Measurements from ENCODE around the gene DUSP2.
A peak's percentile ranks its signal among the peaks of the same experiment; 100 is the strongest.

The DUSP2 gene

GRCh38 chr2:96157649-96158553 lies 12.7 kb upstream of the DUSP2 start:
- H3K4me1 Mint-ChIP-seq, result peaks cover 69% of the 10 kb centered on the region
- peak; percentile 82 for DNase-seq
- CTCF ChIA-PET, result interaction anchor here (1.0 to 3.2 kb wide), 6 partner anchors 11 to 20 kb away, joined by 3 to 18 read pairs (median 5); partner anchors contain the start of gene ASTL
- no peaks in the 10 kb centered on the region for H3K27me3 Mint-ChIP-seq
- peaks cover 6% of the 10 kb centered on the region for H3K9me3 Mint-ChIP-seq
- peak overlapping the region; percentile 46 for H3K4me3 Mint-ChIP-seq
- H3K36me3 Mint-ChIP-seq, result peaks cover 2% of the 10 kb centered on the region
- H3K27ac Mint-ChIP-seq, result peak overlapping the region; percentile 87

GRCh38 chr2:96156926-96157648 lies 11.8 kb upstream of the DUSP2 start:
- H3K9me3 Mint-ChIP-seq, result peaks cover 6% of the 10 kb centered on the region
- DNase-seq, result no peak
- H3K4me1 Mint-ChIP-seq, result peaks cover 68% of the 10 kb centered on the region
- H3K27me3 Mint-ChIP-seq, result no peaks in the 10 kb centered on the region
- peaks cover 2% of the 10 kb centered on the region for H3K36me3 Mint-ChIP-seq
- H3K4me3 Mint-ChIP-seq, result no peak overlapping the region
- peak overlapping the region; percentile 87 for H3K27ac Mint-ChIP-seq
- CTCF ChIA-PET, result interaction anchor here (1.1 to 3.2 kb wide), 4 partner anchors 10 to 19 kb away, joined by 3 to 18 read pairs (median 5); partner anchors contain the start of gene ASTL

GRCh38 chr2:96156011-96156820 lies 11.0 kb upstream of the DUSP2 start:
- CTCF ChIA-PET, result interaction anchor here (1.1 to 1.7 kb wide), 3 partner anchors 10 to 18 kb away, joined by 3 to 6 read pairs (median 4); partner anchors contain the start of gene ASTL
- Mint-ChIP-seq H3K36me3 (peaks cover 2% of the 10 kb centered on the region), H3K4me1 (peaks cover 71% of the 10 kb centered on the region), H3K4me3 (no peak overlapping the region), H3K9me3 (peaks cover 6% of the 10 kb centered on the region), H3K27me3 (no peaks in the 10 kb centered on the region), H3K27ac (peak overlapping the region; percentile 78)
- DNase-seq, result peak; percentile 56

GRCh38 chr2:96154506-96155380 lies 9.5 kb upstream of the DUSP2 start:
- CTCF ChIA-PET, result interaction anchor here (1.0 to 1.7 kb wide), 3 partner anchors 8 to 16 kb away, joined by 3 to 4 read pairs (median 3); no protein-coding TSS in a partner anchor
- Mint-ChIP-seq H3K4me3 (no peak overlapping the region), H3K27ac (no peak overlapping the region), H3K4me1 (peaks cover 70% of the 10 kb centered on the region), H3K36me3 (no peaks in the 10 kb centered on the region), H3K27me3 (no peaks in the 10 kb centered on the region), H3K9me3 (no peaks in the 10 kb centered on the region)
- peak; percentile 21 for DNase-seq

- Mint-ChIP-seq H3K27ac (no peak overlapping the region), H3K9me3 (no peaks in the 10 kb centered on the region), H3K36me3 (no peaks in the 10 kb centered on the region), H3K4me3 (no peak overlapping the region), H3K4me1 (peaks cover 67% of the 10 kb centered on the region), H3K27me3 (no peaks in the 10 kb centered on the region)
- peak; percentile 21 for DNase-seq
- CTCF ChIA-PET, result interaction anchor here (1.0 to 1.7 kb wide), 2 partner anchors 9 to 15 kb away, joined by 3 to 4 read pairs; no protein-coding TSS in a partner anchor
Observed at GRCh38 chr2:96153991-96154431, 8.8 kb upstream of the DUSP2 start.

- CTCF ChIA-PET, result interaction anchor here (0.8 to 1.7 kb wide), 3 partner anchors 10 to 15 kb away, joined by 3 to 4 read pairs (median 3); no protein-coding TSS in a partner anchor
- Mint-ChIP-seq H3K4me1 (peaks cover 67% of the 10 kb centered on the region), H3K36me3 (no peaks in the 10 kb centered on the region), H3K27ac (no peak overlapping the region), H3K27me3 (no peaks in the 10 kb centered on the region), H3K4me3 (no peak overlapping the region), H3K9me3 (no peaks in the 10 kb centered on the region)
- DNase-seq, result no peak
Observed at GRCh38 chr2:96153291-96153713, 8.1 kb upstream of the DUSP2 start.

GRCh38 chr2:96152304-96153161 lies 7.3 kb upstream of the DUSP2 start:
- H3K27ac Mint-ChIP-seq, result no peak overlapping the region
- H3K4me1 Mint-ChIP-seq, result peaks cover 67% of the 10 kb centered on the region
- H3K27me3 Mint-ChIP-seq, result no peaks in the 10 kb centered on the region
- H3K4me3 Mint-ChIP-seq, result no peak overlapping the region
- peak; percentile 23 for DNase-seq
- H3K9me3 Mint-ChIP-seq, result no peaks in the 10 kb centered on the region
- H3K36me3 Mint-ChIP-seq, result no peaks in the 10 kb centered on the region
- CTCF ChIA-PET, result interaction anchor here (0.8 to 2.8 kb wide), 2 partner anchors 11 to 14 kb away, joined by 3 to 7 read pairs; partner anchors contain the start of gene ASTL

- CTCF ChIA-PET, result interaction anchor here (2.8 kb wide), 1 partner anchor 13 kb away, joined by 7 read pairs; the partner anchor contains the start of gene ASTL
- H3K36me3 Mint-ChIP-seq, result no peaks in the 10 kb centered on the region
- no peak for DNase-seq
- H3K9me3 Mint-ChIP-seq, result no peaks in the 10 kb centered on the region
- H3K4me3 Mint-ChIP-seq, result no peak overlapping the region
- H3K4me1 Mint-ChIP-seq, result peaks cover 67% of the 10 kb centered on the region
- H3K27me3 Mint-ChIP-seq, result no peaks in the 10 kb centered on the region
- no peak overlapping the region for H3K27ac Mint-ChIP-seq
Observed at GRCh38 chr2:96151595-96152303, 6.5 kb upstream of the DUSP2 start.

- no peaks in the 10 kb centered on the region for H3K27me3 Mint-ChIP-seq
- H3K4me3 Mint-ChIP-seq, result no peak overlapping the region
- H3K27ac Mint-ChIP-seq, result no peak overlapping the region
Observed at GRCh38 chr2:96150791-96151594, 5.8 kb upstream of the DUSP2 start.

GRCh38 chr2:96150007-96150640 lies 4.9 kb upstream of the DUSP2 start:
- no peak for DNase-seq
- Mint-ChIP-seq H3K27ac (no peak overlapping the region), H3K9me3 (no peaks in the 10 kb centered on the region), H3K27me3 (no peaks in the 10 kb centered on the region), H3K4me3 (no peak overlapping the region), H3K36me3 (no peaks in the 10 kb centered on the region), H3K4me1 (peaks cover 66% of the 10 kb centered on the region)
- CTCF ChIA-PET, result interaction anchor here (2.8 kb wide), 1 partner anchor 12 kb away, joined by 7 read pairs; the partner anchor contains the start of gene ASTL

More at GRCh38 chr2:96150791-96151594, 5.8 kb upstream of the DUSP2 start:
- Mint-ChIP-seq H3K36me3 (no peaks in the 10 kb centered on the region), H3K9me3 (no peaks in the 10 kb centered on the region), H3K4me1 (peaks cover 67% of the 10 kb centered on the region)
- CTCF ChIA-PET, result interaction anchor here (2.8 kb wide), 1 partner anchor 13 kb away, joined by 7 read pairs; the partner anchor contains the start of gene ASTL
- no peak for DNase-seq

Measured in activated naive CD4-positive, alpha-beta T cell treated with anti-CD3 and anti-CD28 coated beads, Interleukin-2, amount 10 ng/mL, durations not matched to agents 7 days and 5 days (primary cell).